Activated T-cell treated with anti-CD3 and anti-CD28 coated beads, Interleukin-2, amount 50 U/mL, for 72 hours (primary cell): ENCODE results near the gene CAPRIN1. TPM values are rescaled to one million over a fixed set of nuclear protein-coding genes. Genes with fewer than 3 reads are reported as not detected.
A peak's percentile ranks its signal among the peaks of the same experiment; 100 is the strongest.

Source experiments
- ATAC-seq, 2 donors: fragments of 150-1000 bp; cut with Tn5 transposase; replicated peaks in 1 of 2; 2 replicates each; pipeline ENCODE4 v1.10.0; 2021; ENCODE audit warnings: moderate library complexity in 2 of 2, mild to moderate bottlenecking in 1 of 2
- DNase-seq, 2 donors: peaks; one replicate each; pipeline ENCODE4 v3.0.0; 2021 to 2022; ENCODE audit warnings: mixed read lengths in 1 of 2
- H3K27ac Mint-ChIP-seq: one replicate; pipeline ENCODE4 v1.8.0; 2022; ENCODE audit warnings: mild to moderate bottlenecking, moderate library complexity, mixed read lengths
- H3K27me3 Mint-ChIP-seq: one replicate; pipeline ENCODE4 v1.8.0; 2022; ENCODE audit warnings: low read depth, mixed read lengths
- H3K36me3 Mint-ChIP-seq, 2 donors: one replicate each; pipeline ENCODE4 v1.8.0; 2022; ENCODE audit warnings: mixed read lengths in 2 of 2, mild to moderate bottlenecking in 1 of 2; ENCODE audit not compliant: insufficient read depth in 2 of 2
- H3K4me1 Mint-ChIP-seq: one replicate; pipeline ENCODE4 v1.8.0; 2022; ENCODE audit warnings: low read depth, mixed read lengths
- H3K4me3 Mint-ChIP-seq, 2 donors: one replicate each; pipeline ENCODE4 v1.8.0; 2022; ENCODE audit warnings: mild to moderate bottlenecking in 2 of 2, mixed read lengths in 2 of 2, moderate library complexity in 2 of 2
- H3K9me3 Mint-ChIP-seq, 2 donors: one replicate each; pipeline ENCODE4 v1.8.0; 2022; ENCODE audit warnings: mixed read lengths in 2 of 2
- total RNA-seq, 2 donors: library from RNA; stranded (reverse); gene quantifications; one replicate each; pipeline ENCODE4 v1.2.3, GENCODE V29; 2022

CAPRIN1 gene
- total RNA-seq, 2 donors from 2014 or later: 170 to 190 TPM

- Mint-ChIP-seq H3K9me3 (no peaks in the 10 kb centered on the region), H3K27ac (no peak overlapping the region), H3K36me3 (peaks cover 3 to 25% of the 10 kb centered on the region in 2 donors), H3K27me3 (no peaks in the 10 kb centered on the region), H3K4me1 (no peaks in the 10 kb centered on the region), H3K4me3 (no peak overlapping the region)
- DNase-seq: no peak
- no peak for ATAC-seq
Observed at GRCh38 chr11:34145847-34146381, 94.4 kb downstream of the CAPRIN1 start.

GRCh38 chr11:34146411-34146810, 94.9 kb downstream of the CAPRIN1 start:
- DNase-seq (no peak), ATAC-seq (no peak)
- Mint-ChIP-seq H3K4me3 (no peak overlapping the region), H3K4me1 (no peaks in the 10 kb centered on the region), H3K36me3 (peaks cover 3 to 24% of the 10 kb centered on the region in 2 donors), H3K9me3 (no peaks in the 10 kb centered on the region), H3K27me3 (no peaks in the 10 kb centered on the region), H3K27ac (no peak overlapping the region)

GRCh38 chr11:34146866-34147265, 95.3 kb downstream of the CAPRIN1 start:
- Mint-ChIP-seq H3K4me1 (no peaks in the 10 kb centered on the region), H3K27me3 (no peaks in the 10 kb centered on the region), H3K9me3 (no peaks in the 10 kb centered on the region), H3K36me3 (peaks cover 3 to 22% of the 10 kb centered on the region in 2 donors), H3K27ac (no peak overlapping the region), H3K4me3 (no peak overlapping the region)
- DNase-seq (no peak), ATAC-seq (no peak)

GRCh38 chr11:34147581-34147980, 96.0 kb downstream of the CAPRIN1 start:
- H3K9me3 Mint-ChIP-seq: no peaks in the 10 kb centered on the region
- DNase-seq: no peak
- peaks cover 3 to 16% of the 10 kb centered on the region in 2 donors for H3K36me3 Mint-ChIP-seq
- H3K27ac Mint-ChIP-seq: no peak overlapping the region
- no peaks in the 10 kb centered on the region for H3K4me1 Mint-ChIP-seq
- no peaks in the 10 kb centered on the region for H3K27me3 Mint-ChIP-seq
- ATAC-seq: no peak
- H3K4me3 Mint-ChIP-seq: no peak overlapping the region

GRCh38 chr11:34148504-34149165, 97.1 kb downstream of the CAPRIN1 start:
- no peak overlapping the region for H3K27ac Mint-ChIP-seq
- no peak for DNase-seq
- no peak for ATAC-seq
- H3K9me3 Mint-ChIP-seq: no peaks in the 10 kb centered on the region
- H3K27me3 Mint-ChIP-seq: no peaks in the 10 kb centered on the region
- peaks cover 3 to 15% of the 10 kb centered on the region in 2 donors for H3K36me3 Mint-ChIP-seq
- no peak overlapping the region for H3K4me3 Mint-ChIP-seq
- H3K4me1 Mint-ChIP-seq: no peaks in the 10 kb centered on the region

GRCh38 chr11:34149274-34149673, 97.7 kb downstream of the CAPRIN1 start:
- ATAC-seq (no peak), DNase-seq (no peak)
- Mint-ChIP-seq H3K27me3 (no peaks in the 10 kb centered on the region), H3K4me3 (no peak overlapping the region), H3K4me1 (no peaks in the 10 kb centered on the region), H3K27ac (no peak overlapping the region), H3K9me3 (no peaks in the 10 kb centered on the region), H3K36me3 (peaks cover 3 to 15% of the 10 kb centered on the region in 2 donors)

GRCh38 chr11:34149786-34150185, 98.3 kb downstream of the CAPRIN1 start:
- no peaks in the 10 kb centered on the region for H3K27me3 Mint-ChIP-seq
- H3K9me3 Mint-ChIP-seq: no peaks in the 10 kb centered on the region
- H3K27ac Mint-ChIP-seq: no peak overlapping the region
- H3K4me3 Mint-ChIP-seq: no peak overlapping the region
- DNase-seq: no peak
- ATAC-seq: peak; percentile 44 to 45
- no peaks in the 10 kb centered on the region for H3K4me1 Mint-ChIP-seq
- H3K36me3 Mint-ChIP-seq: peaks cover 3 to 15% of the 10 kb centered on the region in 2 donors

GRCh38 chr11:34150494-34151151, 99.1 kb downstream of the CAPRIN1 start:
- DNase-seq: no peak
- Mint-ChIP-seq H3K4me3 (no peak overlapping the region), H3K9me3 (no peaks in the 10 kb centered on the region), H3K36me3 (peaks cover 3 to 10% of the 10 kb centered on the region in 2 donors), H3K4me1 (no peaks in the 10 kb centered on the region), H3K27me3 (no peaks in the 10 kb centered on the region), H3K27ac (no peak overlapping the region)
- no peak for ATAC-seq

Other genes with a start within 250 kb of the CAPRIN1 start
- gene LMO2, start 159.7 kb upstream of the CAPRIN1 start, total RNA-seq: not detected
- 10 to 100 TPM; 64.4 to 77.0 TPM for gene NAT10, start 53.9 kb downstream of the CAPRIN1 start, total RNA-seq